WTC11 (cell line): ENCODE data around the gene NUP50. TPM values are rescaled to one million over a fixed set of nuclear protein-coding genes. Genes with fewer than 3 reads are reported as not detected.

Experiments used
- ATAC-seq: fragments of 200-7000 bp; cut with Tn5 transposase; 2 replicates; pipeline ENCODE4 v1.10.0; 2021; ENCODE audit warnings: mild to moderate bottlenecking, moderate library complexity
- CTCF ChIA-PET: fragments of 300-600 bp; sonication (Branson Sonifier 250); formaldehyde crosslinking; loops from one replicate; lab custom pipeline; 2021; ENCODE audit warnings: antibody characterized with exemption; lab: Charles Lee
- POLR2A ChIA-PET: fragments of 350-600 bp; sonication (Branson Sonifier 250); formaldehyde crosslinking; loops from one replicate; lab custom pipeline; 2021; ENCODE audit warnings: antibody characterized with exemption; lab: Charles Lee
- DNase-seq: peaks from one replicate; pipeline ENCODE4 v3.0.0; 2021; ENCODE audit warnings: low spot score
- H3K27ac Mint-ChIP-seq: 2 replicates; pipeline ENCODE4 v1.8.0; 2021; ENCODE audit warnings: mixed read lengths
- H3K27me3 Mint-ChIP-seq: 2 replicates; pipeline ENCODE4 v1.8.0; 2021; ENCODE audit warnings: low read depth, mild to moderate bottlenecking, moderate library complexity, mixed read lengths
- H3K36me3 Mint-ChIP-seq: 2 replicates; pipeline ENCODE4 v1.8.0; 2021; ENCODE audit warnings: mixed read lengths
- H3K4me1 Mint-ChIP-seq: 2 replicates; pipeline ENCODE4 v1.8.0; 2022; ENCODE audit warnings: mixed read lengths
- H3K4me3 Mint-ChIP-seq: 2 replicates; pipeline ENCODE4 v1.8.0; 2021; ENCODE audit warnings: mild to moderate bottlenecking, moderate library complexity, mixed read lengths
- H3K9me3 Mint-ChIP-seq: 2 replicates; pipeline ENCODE4 v1.8.0; 2021; ENCODE audit warnings: mixed read lengths
- ATF1 ChIP-seq: sonication (generic); formaldehyde crosslinking; IDR thresholded peaks from 2 replicates; pipeline ENCODE4 v1.8.1; 2023; ENCODE audit warnings: mild to moderate bottlenecking, moderate library complexity, missing genetic modification reagents
- CREM ChIP-seq: sonication (generic); formaldehyde crosslinking; IDR thresholded peaks from 2 replicates; pipeline ENCODE4 v1.8.1; 2022; ENCODE audit warnings: mild to moderate bottlenecking, missing genetic modification reagents, moderate library complexity
- FOXK1 ChIP-seq: sonication (generic); formaldehyde crosslinking; IDR thresholded peaks from 2 replicates; pipeline ENCODE4 v1.8.0; 2022; ENCODE audit warnings: mild to moderate bottlenecking, moderate library complexity, missing genetic modification reagents
- JUN ChIP-seq: sonication (generic); formaldehyde crosslinking; IDR thresholded peaks from 2 replicates; pipeline ENCODE4 v1.8.0; 2023; ENCODE audit warnings: mild to moderate bottlenecking, missing genetic modification reagents
- NR2C2 ChIP-seq: sonication (generic); formaldehyde crosslinking; IDR thresholded peaks from 2 replicates; pipeline ENCODE4 v1.8.0; 2022; ENCODE audit warnings: mild to moderate bottlenecking, missing genetic modification reagents
- SMAD4 ChIP-seq: sonication (generic); formaldehyde crosslinking; IDR thresholded peaks from 2 replicates; pipeline ENCODE4 v1.8.0; 2022; ENCODE audit warnings: mild to moderate bottlenecking, missing genetic modification reagents
- ZNF138 ChIP-seq: sonication (generic); formaldehyde crosslinking; conservative IDR thresholded peaks from 2 replicates; pipeline ENCODE4 v1.8.1; 2022; ENCODE audit warnings: mild to moderate bottlenecking, moderate library complexity, missing genetic modification reagents
- ZNF423 ChIP-seq: fragments of 250-450 bp; sonication (Bioruptor Pico); IDR thresholded peaks from 2 replicates; pipeline ENCODE4 v2.1.2; 2022; ENCODE audit warnings: mild to moderate bottlenecking, moderate library complexity
- total RNA-seq: library from RNA; stranded (reverse); gene quantifications from 3 replicates; pipeline ENCODE4 v1.2.3, GENCODE V29; 2021
- TF ChIP-seq, protein P1 (sequence below): sonication (generic); formaldehyde crosslinking; IDR thresholded peaks from 2 replicates; pipeline ENCODE4 v1.8.1; 2023; ENCODE audit warnings: mild to moderate bottlenecking, moderate library complexity, missing genetic modification reagents
- TF ChIP-seq, protein P2 (sequence below): fragments of 250-450 bp; sonication (Bioruptor Pico); IDR thresholded peaks from 2 replicates; pipeline ENCODE4 v1.9.0; 2021; ENCODE audit warnings: mild to moderate bottlenecking, borderline replicate concordance
- TF ChIP-seq, protein P3 (sequence below): fragments of 250-450 bp; sonication (Bioruptor Pico); conservative IDR thresholded peaks from 2 replicates; pipeline ENCODE4 v1.9.0; 2021; ENCODE audit warnings: mild to moderate bottlenecking

Gene NUP50
- total RNA-seq, 1 experiment from 2014 or later: 131 TPM

DNA sequence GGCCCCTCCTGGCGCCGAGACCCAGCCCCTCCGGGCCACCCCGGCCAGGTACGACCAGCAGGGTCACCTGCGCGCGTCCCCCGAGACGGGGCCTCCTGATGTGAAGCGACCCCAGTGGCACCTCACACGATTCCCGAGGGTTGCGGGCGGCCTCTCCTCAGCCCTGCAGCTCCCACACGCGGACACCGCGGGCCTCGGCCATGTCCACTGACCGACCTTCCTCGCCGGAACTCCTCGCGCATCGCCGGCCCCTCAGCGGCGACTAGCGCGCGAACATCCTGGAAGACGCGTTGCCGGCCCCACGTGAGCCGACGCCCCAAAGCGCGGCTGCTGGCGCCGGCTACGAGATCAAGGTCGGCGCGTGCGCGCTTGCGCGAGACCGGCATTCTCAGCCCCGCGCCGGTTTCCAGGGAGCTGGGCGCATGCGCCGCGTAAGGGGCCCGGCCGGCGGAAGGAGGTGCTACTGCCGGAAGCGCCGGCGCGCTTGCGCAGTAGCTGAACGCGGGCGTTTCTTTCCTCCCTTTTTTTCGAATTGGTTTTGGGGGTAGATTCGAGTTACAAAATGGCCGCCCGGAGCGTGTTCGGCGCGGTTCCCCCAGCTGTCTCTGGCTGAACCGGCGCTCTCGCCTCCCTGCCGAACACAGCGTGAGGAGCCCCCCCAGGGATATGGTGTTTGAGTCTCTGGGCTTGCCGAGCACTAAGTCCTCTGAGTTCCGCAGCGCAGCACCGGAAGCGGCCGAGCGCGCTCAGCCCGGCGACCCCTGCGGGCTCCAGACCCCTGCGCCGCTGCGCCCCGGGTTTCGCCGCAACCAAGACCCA, at the start of gene NUP50 (continued):
- TF ChIP-seq CREM (CRISPR knock-in tag): peak; percentile 60; the same call in 1 of the 2 replicates
- TF ChIP-seq, protein P1, sequence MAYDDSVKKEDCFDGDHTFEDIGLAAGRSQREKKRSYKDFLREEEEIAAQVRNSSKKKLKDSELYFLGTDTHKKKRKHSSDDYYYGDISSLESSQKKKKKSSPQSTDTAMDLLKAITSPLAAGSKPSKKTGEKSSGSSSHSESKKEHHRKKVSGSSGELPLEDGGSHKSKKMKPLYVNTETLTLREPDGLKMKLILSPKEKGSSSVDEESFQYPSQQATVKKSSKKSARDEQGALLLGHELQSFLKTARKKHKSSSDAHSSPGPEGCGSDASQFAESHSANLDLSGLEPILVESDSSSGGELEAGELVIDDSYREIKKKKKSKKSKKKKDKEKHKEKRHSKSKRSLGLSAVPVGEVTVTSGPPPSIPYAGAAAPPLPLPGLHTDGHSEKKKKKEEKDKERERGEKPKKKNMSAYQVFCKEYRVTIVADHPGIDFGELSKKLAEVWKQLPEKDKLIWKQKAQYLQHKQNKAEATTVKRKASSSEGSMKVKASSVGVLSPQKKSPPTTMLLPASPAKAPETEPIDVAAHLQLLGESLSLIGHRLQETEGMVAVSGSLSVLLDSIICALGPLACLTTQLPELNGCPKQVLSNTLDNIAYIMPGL (CRISPR knock-in tag): peak; percentile 84
- TF ChIP-seq ZNF138 (CRISPR knock-in tag): peak; percentile 80; the same call in 1 of the 2 replicates
- TF ChIP-seq, protein P2, sequence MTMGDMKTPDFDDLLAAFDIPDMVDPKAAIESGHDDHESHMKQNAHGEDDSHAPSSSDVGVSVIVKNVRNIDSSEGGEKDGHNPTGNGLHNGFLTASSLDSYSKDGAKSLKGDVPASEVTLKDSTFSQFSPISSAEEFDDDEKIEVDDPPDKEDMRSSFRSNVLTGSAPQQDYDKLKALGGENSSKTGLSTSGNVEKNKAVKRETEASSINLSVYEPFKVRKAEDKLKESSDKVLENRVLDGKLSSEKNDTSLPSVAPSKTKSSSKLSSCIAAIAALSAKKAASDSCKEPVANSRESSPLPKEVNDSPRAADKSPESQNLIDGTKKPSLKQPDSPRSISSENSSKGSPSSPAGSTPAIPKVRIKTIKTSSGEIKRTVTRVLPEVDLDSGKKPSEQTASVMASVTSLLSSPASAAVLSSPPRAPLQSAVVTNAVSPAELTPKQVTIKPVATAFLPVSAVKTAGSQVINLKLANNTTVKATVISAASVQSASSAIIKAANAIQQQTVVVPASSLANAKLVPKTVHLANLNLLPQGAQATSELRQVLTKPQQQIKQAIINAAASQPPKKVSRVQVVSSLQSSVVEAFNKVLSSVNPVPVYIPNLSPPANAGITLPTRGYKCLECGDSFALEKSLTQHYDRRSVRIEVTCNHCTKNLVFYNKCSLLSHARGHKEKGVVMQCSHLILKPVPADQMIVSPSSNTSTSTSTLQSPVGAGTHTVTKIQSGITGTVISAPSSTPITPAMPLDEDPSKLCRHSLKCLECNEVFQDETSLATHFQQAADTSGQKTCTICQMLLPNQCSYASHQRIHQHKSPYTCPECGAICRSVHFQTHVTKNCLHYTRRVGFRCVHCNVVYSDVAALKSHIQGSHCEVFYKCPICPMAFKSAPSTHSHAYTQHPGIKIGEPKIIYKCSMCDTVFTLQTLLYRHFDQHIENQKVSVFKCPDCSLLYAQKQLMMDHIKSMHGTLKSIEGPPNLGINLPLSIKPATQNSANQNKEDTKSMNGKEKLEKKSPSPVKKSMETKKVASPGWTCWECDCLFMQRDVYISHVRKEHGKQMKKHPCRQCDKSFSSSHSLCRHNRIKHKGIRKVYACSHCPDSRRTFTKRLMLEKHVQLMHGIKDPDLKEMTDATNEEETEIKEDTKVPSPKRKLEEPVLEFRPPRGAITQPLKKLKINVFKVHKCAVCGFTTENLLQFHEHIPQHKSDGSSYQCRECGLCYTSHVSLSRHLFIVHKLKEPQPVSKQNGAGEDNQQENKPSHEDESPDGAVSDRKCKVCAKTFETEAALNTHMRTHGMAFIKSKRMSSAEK: no peak

DNA sequence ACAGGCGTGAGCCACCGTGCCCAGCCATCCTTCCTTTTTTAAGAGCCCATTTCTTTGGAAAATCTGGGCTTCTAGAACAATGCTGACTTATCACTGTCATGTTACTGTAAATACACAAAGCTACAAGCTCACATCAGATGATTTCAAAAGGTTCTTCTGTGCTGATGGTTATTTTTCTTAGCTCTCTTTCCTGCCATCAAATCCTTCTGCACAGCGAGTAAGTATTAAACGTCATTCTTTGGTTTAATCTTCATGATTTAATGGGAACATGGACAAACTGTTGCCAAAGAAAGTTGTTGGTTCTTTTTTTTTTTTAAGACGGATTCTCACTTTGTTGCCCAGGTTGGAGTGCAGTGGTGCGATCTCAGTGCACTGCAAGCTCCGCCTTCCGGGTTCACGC, 43.3 kb upstream of the NUP50 start:
- ATAC-seq (no peak), DNase-seq (no peak)
- Mint-ChIP-seq H3K27me3 (no peaks in the 10 kb centered on the region; the same call in 1 of the 2 replicates), H3K9me3 (peaks cover 22% of the 10 kb centered on the region), H3K4me3 (no peak overlapping the region), H3K36me3 (no peaks in the 10 kb centered on the region), H3K4me1 (peaks cover 11% of the 10 kb centered on the region), H3K27ac (no peak overlapping the region)
- POLR2A ChIA-PET: interaction anchor here (0.7 kb wide), 1 partner anchor 240 kb away, joined by 3 read pairs; no protein-coding TSS in a partner anchor
- TF ChIP-seq ZNF423 (no peak), FOXK1 (CRISPR knock-in tag) (no peak), NR2C2 (CRISPR knock-in tag) (no peak), ATF1 (no peak), JUN (CRISPR knock-in tag) (no peak), SMAD4 (CRISPR knock-in tag) (no peak)
- CTCF ChIA-PET: interaction anchor here (0.6 kb wide), 1 partner anchor 379 kb away, joined by 4 read pairs; no protein-coding TSS in a partner anchor

DNA sequence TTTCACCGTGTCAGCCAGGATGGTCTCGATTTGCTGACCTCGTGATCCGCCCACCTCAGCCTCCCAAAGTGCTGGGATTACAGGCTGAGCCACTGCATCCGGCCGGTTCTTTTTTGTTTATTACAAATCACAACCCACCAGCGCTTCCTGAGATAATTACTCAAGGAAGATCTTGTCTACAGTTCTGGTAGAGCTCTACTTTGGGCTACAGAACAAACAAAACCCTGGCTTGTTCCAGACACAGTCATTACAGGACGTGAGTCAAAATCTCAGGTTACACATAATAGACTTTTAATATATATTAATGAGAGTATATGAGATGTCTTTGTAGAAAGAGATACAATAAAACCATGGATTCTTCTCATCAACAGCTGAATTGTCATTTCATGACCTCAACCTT, 42.8 kb upstream of the NUP50 start:
- ChIA-PET POLR2A (no interaction called here), CTCF (interaction anchor here (0.6 kb wide), 1 partner anchor 378 kb away, joined by 4 read pairs; no protein-coding TSS in a partner anchor)
- Mint-ChIP-seq H3K4me1 (peaks cover 16% of the 10 kb centered on the region), H3K9me3 (peaks cover 17% of the 10 kb centered on the region), H3K27me3 (peaks cover 2% of the 10 kb centered on the region; the same call in 1 of the 2 replicates), H3K4me3 (no peak overlapping the region), H3K36me3 (no peaks in the 10 kb centered on the region), H3K27ac (no peak overlapping the region)
- no peak for DNase-seq
- no peak for ATAC-seq
- TF ChIP-seq, protein P3, sequence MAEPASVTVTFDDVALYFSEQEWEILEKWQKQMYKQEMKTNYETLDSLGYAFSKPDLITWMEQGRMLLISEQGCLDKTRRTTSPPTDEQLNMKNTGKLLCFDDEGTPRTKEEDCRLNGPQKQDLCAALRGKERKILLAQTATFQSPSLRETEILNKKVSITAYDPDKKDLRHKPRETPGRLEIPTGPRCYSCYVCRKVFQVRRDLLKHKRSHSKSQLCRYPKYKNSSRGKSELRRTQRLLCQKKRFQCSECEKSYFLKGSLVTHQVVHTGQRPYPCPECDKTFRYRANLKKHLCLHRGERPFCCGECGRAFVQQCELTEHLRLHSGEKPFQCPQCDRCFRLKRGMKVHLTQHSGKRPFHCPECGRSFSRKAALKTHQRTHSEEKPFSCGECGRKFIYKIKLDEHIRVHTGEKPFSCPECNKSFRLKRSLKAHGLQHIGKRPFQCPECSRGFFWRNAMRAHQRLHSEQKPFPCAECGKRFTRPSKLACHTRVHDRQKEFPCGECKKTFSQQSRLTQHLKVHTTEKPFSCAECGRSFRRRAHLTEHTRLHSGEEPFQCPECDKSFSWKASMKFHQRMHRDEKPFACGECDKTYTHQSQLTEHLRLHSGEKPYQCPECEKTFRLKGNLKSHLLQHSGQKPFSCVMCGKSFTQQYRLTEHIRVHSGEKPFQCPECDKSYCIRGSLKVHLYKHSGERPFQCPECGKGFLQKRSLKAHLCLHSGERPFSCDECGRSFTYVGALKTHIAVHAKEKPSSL (CRISPR knock-in tag): no peak
